B cell (primary cell): ENCODE measurements around the gene TMEFF1.
A peak's percentile ranks its signal among the peaks of the same experiment; 100 is the strongest.

ENCODE experiments used
- EZH2 ChIP-seq: IDR thresholded peaks from 2 replicates; pipeline ENCODE4 v1.6.1; 2012; ENCODE audit warnings: borderline replicate concordance, low read depth, mild to moderate bottlenecking, moderate library complexity, low read length; ENCODE audit not compliant: insufficient read depth, poor library complexity, severe bottlenecking
- TF ChIP-seq, protein P1 (sequence below): fragments of 200-600 bp; IDR thresholded peaks from one replicate; pipeline ENCODE4 v1.8.0; 2022; ENCODE audit warnings: antibody characterized with exemption, mild to moderate bottlenecking

- TF ChIP-seq, protein P1, sequence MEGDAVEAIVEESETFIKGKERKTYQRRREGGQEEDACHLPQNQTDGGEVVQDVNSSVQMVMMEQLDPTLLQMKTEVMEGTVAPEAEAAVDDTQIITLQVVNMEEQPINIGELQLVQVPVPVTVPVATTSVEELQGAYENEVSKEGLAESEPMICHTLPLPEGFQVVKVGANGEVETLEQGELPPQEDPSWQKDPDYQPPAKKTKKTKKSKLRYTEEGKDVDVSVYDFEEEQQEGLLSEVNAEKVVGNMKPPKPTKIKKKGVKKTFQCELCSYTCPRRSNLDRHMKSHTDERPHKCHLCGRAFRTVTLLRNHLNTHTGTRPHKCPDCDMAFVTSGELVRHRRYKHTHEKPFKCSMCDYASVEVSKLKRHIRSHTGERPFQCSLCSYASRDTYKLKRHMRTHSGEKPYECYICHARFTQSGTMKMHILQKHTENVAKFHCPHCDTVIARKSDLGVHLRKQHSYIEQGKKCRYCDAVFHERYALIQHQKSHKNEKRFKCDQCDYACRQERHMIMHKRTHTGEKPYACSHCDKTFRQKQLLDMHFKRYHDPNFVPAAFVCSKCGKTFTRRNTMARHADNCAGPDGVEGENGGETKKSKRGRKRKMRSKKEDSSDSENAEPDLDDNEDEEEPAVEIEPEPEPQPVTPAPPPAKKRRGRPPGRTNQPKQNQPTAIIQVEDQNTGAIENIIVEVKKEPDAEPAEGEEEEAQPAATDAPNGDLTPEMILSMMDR = peak; percentile 87
- TF ChIP-seq EZH2 = no peak
These were observed 122.6 kb downstream of the TMEFF1 start for GRCh38 chr9:100595391-100596199.
